GM12874 (cell line): ENCODE results near the gene DENND1B.

Source experiments
- TF ChIP-seq, protein P1 (sequence below): IDR thresholded peaks from 2 replicates; pipeline ENCODE4 v1.5.1; 2011; ENCODE audit warnings: low read depth, mild to moderate bottlenecking, control low read depth, low read length, moderate library complexity; ENCODE audit not compliant: insufficient read depth

DENND1B gene

DNA sequence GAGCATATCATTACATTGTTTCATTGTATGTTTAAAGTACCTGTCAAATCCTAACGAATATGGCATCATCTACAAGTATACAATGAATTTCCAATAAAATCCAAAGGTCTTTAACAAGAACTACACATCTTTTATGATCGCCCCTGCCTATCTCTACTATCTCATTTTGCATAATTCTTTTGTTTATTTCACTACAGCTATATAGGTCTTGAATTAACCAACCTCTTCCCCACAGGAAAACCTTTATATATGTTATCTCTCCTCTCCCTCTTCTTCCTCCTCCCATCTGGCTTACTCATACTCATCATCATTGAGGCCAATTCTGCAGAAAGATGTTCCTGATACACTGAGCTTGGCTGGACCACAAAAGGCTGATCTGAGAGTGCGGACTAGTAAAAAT is 175.5 kb downstream of the DENND1B start:
- TF ChIP-seq, protein P1, sequence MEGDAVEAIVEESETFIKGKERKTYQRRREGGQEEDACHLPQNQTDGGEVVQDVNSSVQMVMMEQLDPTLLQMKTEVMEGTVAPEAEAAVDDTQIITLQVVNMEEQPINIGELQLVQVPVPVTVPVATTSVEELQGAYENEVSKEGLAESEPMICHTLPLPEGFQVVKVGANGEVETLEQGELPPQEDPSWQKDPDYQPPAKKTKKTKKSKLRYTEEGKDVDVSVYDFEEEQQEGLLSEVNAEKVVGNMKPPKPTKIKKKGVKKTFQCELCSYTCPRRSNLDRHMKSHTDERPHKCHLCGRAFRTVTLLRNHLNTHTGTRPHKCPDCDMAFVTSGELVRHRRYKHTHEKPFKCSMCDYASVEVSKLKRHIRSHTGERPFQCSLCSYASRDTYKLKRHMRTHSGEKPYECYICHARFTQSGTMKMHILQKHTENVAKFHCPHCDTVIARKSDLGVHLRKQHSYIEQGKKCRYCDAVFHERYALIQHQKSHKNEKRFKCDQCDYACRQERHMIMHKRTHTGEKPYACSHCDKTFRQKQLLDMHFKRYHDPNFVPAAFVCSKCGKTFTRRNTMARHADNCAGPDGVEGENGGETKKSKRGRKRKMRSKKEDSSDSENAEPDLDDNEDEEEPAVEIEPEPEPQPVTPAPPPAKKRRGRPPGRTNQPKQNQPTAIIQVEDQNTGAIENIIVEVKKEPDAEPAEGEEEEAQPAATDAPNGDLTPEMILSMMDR: no peak

- TF ChIP-seq, protein P1: no peak
Measured at GRCh38 chr1:197598935-197599334, 176.3 kb downstream of the DENND1B start.

DNA sequence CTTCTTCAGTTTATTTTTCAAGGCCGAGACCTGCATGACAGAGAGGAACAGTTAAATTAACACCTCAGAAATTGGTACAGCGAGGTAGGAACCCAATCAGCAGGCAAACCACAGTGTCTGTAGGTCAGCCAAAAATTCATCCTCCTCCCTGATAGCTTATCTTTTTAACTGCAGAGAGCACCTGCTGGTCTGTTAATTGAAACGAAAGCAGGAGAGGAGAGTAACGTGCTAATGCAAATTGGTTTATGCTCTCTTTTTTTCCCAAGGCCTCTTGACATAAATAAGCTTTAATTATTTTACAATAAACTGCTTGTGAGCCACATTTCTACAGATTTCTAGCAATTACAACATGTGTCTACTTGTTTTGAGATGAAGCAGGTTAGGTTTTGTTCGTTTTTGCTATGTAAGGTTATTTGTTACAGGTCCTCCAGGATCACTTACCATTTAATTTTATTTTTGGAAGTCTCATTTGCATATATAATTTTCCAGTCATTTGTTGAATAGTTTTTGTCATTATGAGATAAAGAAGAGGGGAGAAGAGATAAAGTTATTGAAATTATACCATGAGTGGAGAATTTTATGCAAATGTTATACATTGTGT is 179.9 kb downstream of the DENND1B start:
- TF ChIP-seq, protein P1: no peak

DNA sequence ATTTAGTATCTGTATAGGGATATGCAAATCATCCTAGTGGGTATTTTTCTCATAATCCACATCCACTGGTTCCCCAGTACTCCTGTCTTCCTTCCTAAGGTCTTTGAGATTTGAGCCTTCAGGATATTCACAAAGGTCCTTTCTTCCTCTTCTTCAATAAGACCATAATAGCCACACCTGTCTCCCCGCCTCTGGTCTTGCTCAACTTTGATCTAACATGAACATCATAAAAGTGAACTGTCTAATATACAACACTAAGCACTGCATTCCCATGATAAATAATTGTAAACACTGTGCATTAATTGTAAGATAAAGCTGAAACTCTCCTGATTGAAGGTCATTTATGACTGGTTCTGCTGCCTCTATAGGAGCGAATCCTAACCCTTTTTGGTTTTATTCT is 184.6 kb downstream of the DENND1B start:
- TF ChIP-seq, protein P1: no peak

DNA sequence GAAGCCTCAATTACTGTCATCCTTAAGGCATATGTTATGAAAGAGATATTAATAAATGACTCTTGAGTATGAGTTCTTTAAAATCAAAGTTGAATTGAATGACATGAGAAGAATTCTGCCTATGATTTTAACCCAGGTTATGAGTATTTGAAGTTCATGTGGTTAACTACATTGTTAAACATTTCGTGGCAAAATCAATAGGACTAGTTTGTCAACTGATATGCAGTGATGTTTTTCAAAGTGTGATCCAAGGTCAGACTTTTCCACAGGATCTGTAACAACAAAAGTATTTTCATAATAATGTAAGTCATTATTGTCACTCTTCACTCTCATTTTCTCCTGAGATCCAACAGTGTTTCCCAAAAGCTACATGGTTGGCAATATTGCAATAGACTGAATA is 189.5 kb downstream of the DENND1B start:
- TF ChIP-seq, protein P1: no peak

- TF ChIP-seq, protein P1: no peak
Measured at GRCh38 chr1:197577580-197577979, 197.7 kb downstream of the DENND1B start.

DNA sequence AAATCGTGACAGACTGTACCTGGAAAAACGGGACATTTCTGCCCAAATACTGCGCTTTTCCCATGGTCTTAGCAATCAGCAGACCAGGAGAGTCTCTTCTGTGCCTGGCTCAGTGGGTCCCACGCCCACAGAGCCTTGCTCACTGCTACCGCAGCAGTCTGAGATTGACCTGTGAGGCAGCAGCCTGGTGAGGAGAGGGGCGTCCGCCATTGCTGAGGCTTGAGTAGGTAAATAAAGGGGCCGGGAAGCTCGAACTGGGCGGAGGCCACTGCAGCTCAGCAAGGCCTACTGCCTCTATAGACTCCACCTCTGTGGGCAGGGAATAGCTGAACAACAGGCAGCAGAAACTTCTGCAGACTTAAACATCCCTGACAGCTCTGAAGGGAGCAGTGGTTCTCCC is 203.1 kb downstream of the DENND1B start:
- TF ChIP-seq, protein P1: no peak

DNA sequence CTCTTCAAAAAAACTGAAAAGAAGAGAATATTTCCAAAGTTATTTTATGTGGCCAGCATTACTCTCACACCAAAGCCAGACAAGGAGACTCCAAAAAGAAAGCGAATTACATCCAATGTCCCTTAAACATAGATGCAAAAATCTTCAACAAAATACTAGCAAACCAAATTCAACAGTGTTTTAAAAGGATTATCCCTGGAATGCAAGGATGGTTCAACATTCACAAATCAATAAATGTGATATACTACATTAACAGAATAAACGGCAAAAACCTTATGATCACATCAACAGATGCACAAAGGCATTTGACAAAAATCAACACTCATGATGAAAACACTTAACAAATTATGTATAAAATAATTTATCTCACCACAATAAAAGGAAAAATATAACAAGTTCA is 207.8 kb downstream of the DENND1B start:
- TF ChIP-seq, protein P1: no peak
